ENCODE results near the gene RNASEH1. TPM values are rescaled to one million over a fixed set of nuclear protein-coding genes. Genes with fewer than 3 reads are reported as not detected.

Gene RNASEH1
- total RNA-seq, 3 donors from 2014 or later: 14.4 to 24.2 (median 19.5) TPM

- DNase-seq (no peak), ATAC-seq (no peak)
- Histone ChIP-seq H3K9me3 (no peaks in the 10 kb centered on the region), H3K4me1 (ENCODE audit: low read depth) (no peaks in the 10 kb centered on the region), H3K36me3 (ENCODE audit: low read depth) (no peaks in the 10 kb centered on the region), H3K4me3 (no peak overlapping the region)
- no peak for TF ChIP-seq CTCF (IDR thresholded peaks at IDR 0.05)
- intact Hi-C loops (cut with DNase I, micrococcal nuclease): no loop called here
These were observed 46.2 kb upstream of the RNASEH1 start for GRCh38 chr2:3604207-3604877.

- Histone ChIP-seq H3K9me3 (no peaks in the 10 kb centered on the region), H3K4me3 (no peak overlapping the region), H3K4me1 (ENCODE audit: low read depth) (no peaks in the 10 kb centered on the region), H3K36me3 (ENCODE audit: low read depth) (no peaks in the 10 kb centered on the region)
- ATAC-seq (no peak), DNase-seq (peak in 1 of 3 donors; percentile 25)
- intact Hi-C loops (cut with DNase I, micrococcal nuclease): no loop called here
- no peak for TF ChIP-seq CTCF (IDR thresholded peaks at IDR 0.05)
These were observed 45.5 kb upstream of the RNASEH1 start for GRCh38 chr2:3603536-3604206.

- Histone ChIP-seq H3K4me1 (ENCODE audit: low read depth) (no peaks in the 10 kb centered on the region), H3K36me3 (ENCODE audit: low read depth) (no peaks in the 10 kb centered on the region), H3K9me3 (no peaks in the 10 kb centered on the region), H3K4me3 (no peak overlapping the region)
- DNase-seq: peak in 1 of 3 donors; percentile 31
- intact Hi-C loops (cut with DNase I, micrococcal nuclease): no loop called here
- no peak for ATAC-seq
- TF ChIP-seq CTCF (IDR thresholded peaks at IDR 0.05): no peak
These were observed 44.6 kb upstream of the RNASEH1 start for GRCh38 chr2:3602553-3603339.

- ATAC-seq: no peak
- H3K4me3 ChIP-seq: no peak overlapping the region
- no peak for TF ChIP-seq CTCF (IDR thresholded peaks at IDR 0.05)
- H3K4me1 ChIP-seq (ENCODE audit: low read depth): no peaks in the 10 kb centered on the region
- intact Hi-C loops (cut with DNase I, micrococcal nuclease): no loop called here
- no peaks in the 10 kb centered on the region for H3K36me3 ChIP-seq (ENCODE audit: low read depth)
- no peaks in the 10 kb centered on the region for H3K9me3 ChIP-seq
- peak in 1 of 3 donors; percentile 19 for DNase-seq
These were observed 43.6 kb upstream of the RNASEH1 start for GRCh38 chr2:3601561-3602271.

- Histone ChIP-seq H3K9me3 (no peaks in the 10 kb centered on the region), H3K4me3 (no peak overlapping the region), H3K4me1 (ENCODE audit: low read depth) (no peaks in the 10 kb centered on the region), H3K36me3 (ENCODE audit: low read depth) (no peaks in the 10 kb centered on the region)
- no peak for TF ChIP-seq CTCF (IDR thresholded peaks at IDR 0.05)
- DNase-seq (peak in 1 of 3 donors; percentile 13), ATAC-seq (no peak)
- intact Hi-C loops (cut with DNase I, micrococcal nuclease): no loop called here
These were observed 42.2 kb upstream of the RNASEH1 start for GRCh38 chr2:3600256-3600855.
